Measurements from ENCODE around the gene MUCL3.
"Not testable (repeated sequence)": the region's sequence is repeated elsewhere in the genome, so short reads cannot be mapped to it uniquely, and the experiment has no call there.

Gene MUCL3

GRCh38 chr6:30902709-30903108 lies 38.1 kb upstream of the MUCL3 start:
- no peak overlapping the region for H3K27ac Mint-ChIP-seq
- H3K4me1 Mint-ChIP-seq: peaks cover 5% of the 10 kb centered on the region
- no peaks in the 10 kb centered on the region for H3K27me3 Mint-ChIP-seq
- H3K36me3 Mint-ChIP-seq: peaks cover 4% of the 10 kb centered on the region
- no peak overlapping the region for H3K4me3 Mint-ChIP-seq
- no peaks in the 10 kb centered on the region for H3K9me3 Mint-ChIP-seq

GRCh38 chr6:30903236-30903635 lies 37.5 kb upstream of the MUCL3 start:
- H3K27me3 Mint-ChIP-seq: no peaks in the 10 kb centered on the region
- H3K27ac Mint-ChIP-seq: no peak overlapping the region
- peaks cover 10% of the 10 kb centered on the region for H3K4me1 Mint-ChIP-seq
- H3K36me3 Mint-ChIP-seq: peaks cover 4% of the 10 kb centered on the region
- no peak overlapping the region for H3K4me3 Mint-ChIP-seq
- no peaks in the 10 kb centered on the region for H3K9me3 Mint-ChIP-seq

- H3K9me3 Mint-ChIP-seq, H3K27me3 Mint-ChIP-seq: not testable (repeated sequence)
- peak overlapping the region; percentile 76 for H3K27ac Mint-ChIP-seq
Measured at GRCh38 chr6:30907290-30907757, 33.4 kb upstream of the MUCL3 start.

GRCh38 chr6:30907758-30908591 lies 32.8 kb upstream of the MUCL3 start, which contains the start of gene GTF2H4:
TSS of gene GTF2H4 (plus strand) at chr6:30908207.
- H3K4me3 Mint-ChIP-seq: peak within 1 kb of the TSS; percentile 100
- peak within 1 kb of the TSS; percentile 76 for H3K27ac Mint-ChIP-seq
- peaks cover 36% of the 10 kb centered on the region for H3K4me1 Mint-ChIP-seq
- H3K27me3 Mint-ChIP-seq: no peaks in the 10 kb centered on the region
- H3K36me3 Mint-ChIP-seq: peaks cover 13% of the 10 kb centered on the region
- H3K9me3 Mint-ChIP-seq: no peaks in the 10 kb centered on the region

More at GRCh38 chr6:30907290-30907757, 33.4 kb upstream of the MUCL3 start:
- Mint-ChIP-seq H3K4me1 (peaks cover 33% of the 10 kb centered on the region), H3K4me3 (peak overlapping the region; percentile 100)
- H3K36me3 Mint-ChIP-seq: not testable (repeated sequence)

GRCh38 chr6:30908700-30909099 lies 32.1 kb upstream of the MUCL3 start:
- Mint-ChIP-seq H3K27ac (peak overlapping the region; percentile 76), H3K27me3 (no peaks in the 10 kb centered on the region), H3K36me3 (peaks cover 13% of the 10 kb centered on the region), H3K4me1 (peaks cover 40% of the 10 kb centered on the region), H3K9me3 (no peaks in the 10 kb centered on the region), H3K4me3 (peak overlapping the region; percentile 100)

GRCh38 chr6:30910473-30910872 lies 30.3 kb upstream of the MUCL3 start:
- not testable (repeated sequence) for H3K4me3 Mint-ChIP-seq, H3K9me3 Mint-ChIP-seq, H3K27me3 Mint-ChIP-seq, H3K27ac Mint-ChIP-seq
- Mint-ChIP-seq H3K4me1 (peaks cover 48% of the 10 kb centered on the region), H3K36me3 (peaks cover 14% of the 10 kb centered on the region)

GRCh38 chr6:30912746-30913520 lies 27.8 kb upstream of the MUCL3 start:
- no peak overlapping the region for H3K27ac Mint-ChIP-seq
- H3K36me3 Mint-ChIP-seq: peaks cover 20% of the 10 kb centered on the region

GRCh38 chr6:30913721-30914075 lies 27.1 kb upstream of the MUCL3 start:
- Mint-ChIP-seq H3K27me3 (no peaks in the 10 kb centered on the region), H3K9me3 (no peaks in the 10 kb centered on the region), H3K4me1 (peaks cover 49% of the 10 kb centered on the region), H3K36me3 (peaks cover 22% of the 10 kb centered on the region), H3K4me3 (peak overlapping the region; percentile 88), H3K27ac (peak overlapping the region; percentile 35)

More at GRCh38 chr6:30912746-30913520, 27.8 kb upstream of the MUCL3 start:
- Mint-ChIP-seq H3K27me3 (no peaks in the 10 kb centered on the region), H3K9me3 (no peaks in the 10 kb centered on the region), H3K4me3 (peak overlapping the region; percentile 88), H3K4me1 (peaks cover 57% of the 10 kb centered on the region)

- H3K4me3 Mint-ChIP-seq: peak within 1 kb of the TSS; percentile 88
Measured at GRCh38 chr6:30914076-30914853, 26.5 kb upstream of the MUCL3 start, which contains the start of gene VARS2. TSS of gene VARS2 (plus strand) at chr6:30914238. CDS start at chr6:30914837, 599 bp downstream.

GRCh38 chr6:30914854-30915590 lies 25.8 kb upstream of the MUCL3 start:
- Mint-ChIP-seq H3K27me3 (no peaks in the 10 kb centered on the region), H3K27ac (peak overlapping the region; percentile 97), H3K4me1 (peaks cover 42% of the 10 kb centered on the region), H3K9me3 (no peaks in the 10 kb centered on the region), H3K4me3 (peak overlapping the region; percentile 88), H3K36me3 (peaks cover 26% of the 10 kb centered on the region)

More at GRCh38 chr6:30914076-30914853, 26.5 kb upstream of the MUCL3 start, which contains the start of gene VARS2:
- Mint-ChIP-seq H3K36me3 (peaks cover 22% of the 10 kb centered on the region), H3K27me3 (no peaks in the 10 kb centered on the region), H3K4me1 (peaks cover 44% of the 10 kb centered on the region), H3K9me3 (no peaks in the 10 kb centered on the region), H3K27ac (peak within 1 kb of the TSS; percentile 97)

GRCh38 chr6:30915591-30915946 lies 25.2 kb upstream of the MUCL3 start:
- Mint-ChIP-seq H3K36me3 (peaks cover 27% of the 10 kb centered on the region), H3K4me3 (peak overlapping the region; percentile 88), H3K4me1 (peaks cover 42% of the 10 kb centered on the region), H3K27ac (no peak overlapping the region), H3K9me3 (no peaks in the 10 kb centered on the region), H3K27me3 (no peaks in the 10 kb centered on the region)

- Mint-ChIP-seq H3K4me1 (peaks cover 34% of the 10 kb centered on the region), H3K27me3 (no peaks in the 10 kb centered on the region), H3K4me3 (no peak overlapping the region), H3K36me3 (peaks cover 19% of the 10 kb centered on the region), H3K9me3 (no peaks in the 10 kb centered on the region), H3K27ac (no peak overlapping the region)
Measured at GRCh38 chr6:30917041-30917440, 23.7 kb upstream of the MUCL3 start.

- H3K36me3 Mint-ChIP-seq: peaks cover 16% of the 10 kb centered on the region
- H3K27ac Mint-ChIP-seq: no peak overlapping the region
Measured at GRCh38 chr6:30917487-30917886, 23.3 kb upstream of the MUCL3 start.

GRCh38 chr6:30918670-30919069 lies 22.1 kb upstream of the MUCL3 start:
- H3K27ac Mint-ChIP-seq: no peak overlapping the region
- no peaks in the 10 kb centered on the region for H3K27me3 Mint-ChIP-seq
- no peak overlapping the region for H3K4me3 Mint-ChIP-seq
- no peaks in the 10 kb centered on the region for H3K9me3 Mint-ChIP-seq
- H3K4me1 Mint-ChIP-seq: peaks cover 24% of the 10 kb centered on the region
- peaks cover 15% of the 10 kb centered on the region for H3K36me3 Mint-ChIP-seq

More at GRCh38 chr6:30917487-30917886, 23.3 kb upstream of the MUCL3 start:
- peaks cover 30% of the 10 kb centered on the region for H3K4me1 Mint-ChIP-seq
- H3K9me3 Mint-ChIP-seq: no peaks in the 10 kb centered on the region
- no peaks in the 10 kb centered on the region for H3K27me3 Mint-ChIP-seq
- no peak overlapping the region for H3K4me3 Mint-ChIP-seq
